Anterior cingulate cortex (tissue), 58 donors: ENCODE results near the gene DDX21.
"Not testable (repeated sequence)": the region's sequence is repeated elsewhere in the genome, so short reads cannot be mapped to it uniquely, and the experiment has no call there.

Source experiments
- DNase-seq, 58 donors: peaks; one replicate each; lab custom pipeline; 2025; lab: John Stamatoyannopoulos, UW

The DDX21 gene

DNA sequence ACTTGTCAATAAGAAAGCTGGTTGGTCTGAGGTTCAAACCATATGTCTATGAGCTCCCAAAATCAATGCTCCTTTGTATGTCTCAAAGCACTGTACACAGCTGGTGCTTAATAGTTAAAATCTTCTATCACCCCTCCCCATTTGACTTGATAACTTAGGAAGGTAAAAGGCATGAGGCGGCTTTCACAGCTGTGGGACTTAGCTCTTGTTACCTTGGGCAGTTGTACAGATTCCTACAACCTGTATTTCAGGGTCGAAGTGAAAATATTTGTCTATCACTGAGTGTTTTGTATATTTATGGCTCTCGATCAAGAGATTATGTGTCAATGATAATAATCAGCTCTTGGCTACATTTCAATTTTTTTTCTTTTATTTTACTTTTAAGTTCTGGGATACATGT, 31.6 kb downstream of the DDX21 start:
- no peak for DNase-seq

GRCh38 chr10:68988530-68989316, 32.8 kb downstream of the DDX21 start, which contains the start of gene KIFBP:
TSS of gene KIFBP (plus strand) at chr10:68988803. CDS start at chr10:68988833, 30 bp downstream.
- peak; percentile 48 to 98 (median 94) for DNase-seq

GRCh38 chr10:68989317-68989990, 33.5 kb downstream of the DDX21 start:
- peak in 6 of 58 donors; percentile 9 to 53 (median 28) for DNase-seq

DNA sequence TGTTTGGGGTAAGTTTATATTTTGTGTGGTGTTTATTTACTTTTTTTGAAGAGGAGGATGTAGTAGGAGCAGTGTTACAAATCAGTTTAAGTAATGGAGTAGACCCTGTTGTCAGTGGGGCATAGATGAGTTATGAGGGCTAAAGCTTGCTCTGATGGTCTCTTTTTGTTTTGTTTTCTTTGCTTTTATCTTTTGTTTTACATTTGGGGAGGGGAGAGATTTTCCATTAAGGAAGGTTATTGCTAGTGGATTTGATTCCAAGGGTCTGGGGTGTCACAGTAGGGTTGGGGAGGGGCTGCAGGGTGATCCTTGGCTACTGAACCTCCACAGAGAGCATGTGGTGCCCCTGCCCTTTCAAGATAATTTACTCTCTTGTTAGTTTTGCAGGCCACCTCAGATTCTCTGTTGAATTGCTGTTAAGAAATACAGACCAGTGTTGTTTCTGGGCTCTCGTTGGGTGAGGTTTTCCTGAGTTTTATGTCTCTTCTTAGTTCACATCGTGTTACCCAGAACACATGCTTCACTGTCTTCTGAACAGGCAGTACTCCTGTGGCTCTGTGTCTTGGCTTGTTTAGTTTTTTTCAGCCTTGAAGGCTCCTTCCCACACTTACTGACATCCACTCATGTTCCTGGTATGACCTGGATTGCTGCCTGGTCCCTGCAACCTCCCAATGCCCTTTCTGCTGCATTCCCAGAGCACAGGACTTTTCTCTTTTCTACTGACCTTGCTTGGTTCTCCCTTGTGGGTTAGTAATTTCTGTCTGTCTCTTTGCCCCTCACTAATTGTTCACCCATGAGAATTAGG, 36.9 kb downstream of the DDX21 start:
- DNase-seq: peak in 4 of 58 donors; percentile 1 to 26 (median 14)

GRCh38 chr10:68997211-68997610, 41.2 kb downstream of the DDX21 start:
- no peak for DNase-seq

DNA sequence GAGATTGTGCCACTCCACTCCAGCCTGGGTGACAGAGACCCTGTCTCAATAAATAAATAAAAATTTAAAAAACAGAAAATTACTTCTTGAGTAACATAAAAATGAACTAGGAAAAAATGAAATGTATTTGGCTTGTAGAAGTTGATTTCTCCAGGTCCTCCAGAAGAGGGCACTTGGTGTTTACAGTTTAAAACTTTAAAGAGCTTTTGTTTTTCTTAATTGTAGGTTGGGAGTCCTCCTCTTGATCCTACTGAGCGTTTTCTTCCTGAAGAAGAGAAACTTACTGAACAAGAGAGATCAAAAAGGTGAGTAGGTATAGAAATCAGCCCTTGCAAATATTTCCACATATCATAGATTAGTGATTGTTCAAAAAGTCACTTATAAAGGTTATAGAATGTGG, 48.9 kb downstream of the DDX21 start:
- DNase-seq: peak in 1 of 58 donors; percentile 4

- DNase-seq: no peak
Observed at GRCh38 chr10:69005704-69006485, 49.9 kb downstream of the DDX21 start.

DNA sequence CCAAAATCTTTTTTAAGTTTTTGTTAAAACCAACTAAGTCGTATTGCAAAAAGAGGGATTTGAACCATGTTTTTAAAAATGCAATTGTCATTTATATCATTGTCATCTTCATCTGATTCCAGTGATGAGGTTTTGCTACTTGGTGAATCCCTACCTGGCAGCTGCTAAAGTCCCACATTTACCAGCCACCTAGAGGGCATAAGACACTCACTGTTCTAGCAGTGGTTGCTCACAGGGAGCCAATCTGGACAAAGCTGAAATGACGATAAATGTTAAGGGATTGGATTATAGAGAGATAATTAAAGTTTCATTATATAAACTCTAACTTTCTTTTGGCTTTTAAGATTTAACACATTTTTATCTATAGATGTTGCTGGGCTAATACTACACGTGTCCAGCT, 51.3 kb downstream of the DDX21 start:
- DNase-seq: no peak

DNA sequence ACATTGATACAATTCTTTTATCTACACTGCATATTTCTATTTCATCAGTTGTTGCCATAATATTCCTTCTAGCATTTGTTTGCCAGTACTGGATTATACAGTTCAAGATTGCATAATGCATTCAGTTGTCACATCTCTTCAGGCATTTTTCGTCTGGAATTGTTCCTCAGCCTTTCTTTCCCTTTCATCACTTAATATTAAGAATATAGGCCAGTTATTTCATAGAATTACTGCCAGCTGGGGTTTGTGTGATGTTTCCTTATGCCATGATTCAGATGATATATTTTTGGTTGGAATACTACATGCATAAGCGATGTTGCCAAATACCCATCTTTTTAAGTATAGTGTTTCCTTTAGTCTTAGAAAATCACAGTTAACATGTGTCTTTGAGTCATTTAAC, 53.4 kb downstream of the DDX21 start:
- no peak for DNase-seq

DNA sequence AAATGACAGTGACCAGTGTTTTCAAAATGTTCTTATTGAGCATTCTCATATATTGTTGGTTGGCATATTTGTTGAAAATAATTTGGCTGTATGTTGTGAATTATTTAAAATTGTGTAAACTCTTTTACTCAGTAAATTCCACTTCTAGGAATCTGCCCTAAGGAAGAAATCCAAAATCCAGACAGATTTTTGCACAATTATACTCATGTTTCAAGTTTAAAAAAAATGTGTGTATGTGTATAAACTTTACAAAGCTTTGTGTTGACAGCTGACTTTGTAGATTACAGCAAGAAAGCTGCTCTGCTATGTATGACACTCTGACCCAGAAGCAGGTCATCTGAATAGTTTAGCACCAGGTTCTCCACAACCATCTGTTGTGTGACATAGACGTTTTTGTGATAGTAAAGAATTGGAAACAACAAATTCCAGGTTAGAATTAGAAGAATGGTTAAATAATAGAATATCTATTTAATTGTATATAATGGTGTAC, 54.2 kb downstream of the DDX21 start:
- DNase-seq: no peak

GRCh38 chr10:69012778-69013177, 56.8 kb downstream of the DDX21 start:
- not testable (repeated sequence) for DNase-seq

DNA sequence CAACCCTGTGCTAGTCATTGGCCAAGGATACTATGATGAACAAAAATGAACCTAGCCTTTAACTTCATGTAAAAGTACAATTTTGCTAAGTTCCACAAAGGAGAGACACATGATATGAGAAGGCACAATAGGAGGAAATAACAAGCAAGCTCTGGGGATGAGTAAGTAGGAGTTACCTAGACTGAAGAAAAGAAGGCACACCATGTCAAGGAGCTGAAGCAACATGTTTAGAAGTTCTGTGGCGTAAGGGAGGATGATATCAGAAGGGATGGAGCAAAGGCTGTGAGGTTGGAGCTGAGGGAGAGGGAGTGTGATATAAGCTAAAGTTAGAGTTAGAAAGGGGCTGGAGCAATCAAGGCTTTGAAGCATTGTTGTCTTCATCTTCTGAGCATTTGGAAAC, 58.2 kb downstream of the DDX21 start:
- no peak for DNase-seq

DNA sequence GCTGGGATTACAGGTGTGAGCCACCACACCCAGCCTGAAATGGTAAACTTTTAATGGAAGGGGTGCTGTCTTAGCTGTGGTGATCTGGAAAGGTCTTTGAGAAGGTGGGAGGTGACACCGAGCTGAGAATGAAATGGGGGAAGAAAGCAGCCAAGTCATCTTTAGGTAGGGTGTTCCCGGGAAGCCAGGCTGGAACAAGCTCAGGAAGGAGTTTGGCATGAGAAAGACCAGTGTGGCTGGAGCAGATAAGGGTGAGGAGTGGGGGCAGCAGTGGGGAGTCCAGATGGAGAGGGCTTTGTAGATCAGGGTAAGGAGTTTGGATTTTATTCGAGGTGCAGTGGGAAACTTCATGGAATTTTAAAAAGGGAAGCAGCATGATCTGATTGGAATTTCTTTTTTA, 62.6 kb downstream of the DDX21 start:
- DNase-seq: no peak

- no peak for DNase-seq
Observed at GRCh38 chr10:69022611-69023010, 66.6 kb downstream of the DDX21 start.

DNA sequence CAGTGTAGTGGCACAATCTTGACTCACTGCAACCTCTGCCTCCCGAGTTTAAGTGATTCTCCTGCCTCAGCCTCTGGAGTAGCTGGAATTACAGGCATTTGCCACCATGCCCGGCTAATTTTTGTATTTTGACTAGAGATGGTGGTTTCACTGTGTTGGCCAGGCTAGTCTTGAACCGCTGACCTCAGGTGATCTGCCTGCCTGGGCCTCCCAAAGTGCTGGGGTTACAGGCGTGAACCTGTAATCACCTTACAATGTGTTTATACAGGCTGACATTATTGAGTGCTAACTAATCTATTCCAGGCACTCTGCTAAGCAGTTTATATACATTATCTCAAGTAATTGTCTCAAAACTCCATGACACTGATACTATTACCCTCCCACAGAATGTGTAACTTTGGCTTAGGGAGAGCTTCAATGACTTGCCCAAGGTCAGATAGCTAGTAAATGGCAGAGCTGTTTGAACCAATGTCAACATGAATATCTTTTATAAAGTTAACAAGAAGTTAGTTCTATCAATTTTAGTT, 69.5 kb downstream of the DDX21 start:
- DNase-seq: no peak

DNA sequence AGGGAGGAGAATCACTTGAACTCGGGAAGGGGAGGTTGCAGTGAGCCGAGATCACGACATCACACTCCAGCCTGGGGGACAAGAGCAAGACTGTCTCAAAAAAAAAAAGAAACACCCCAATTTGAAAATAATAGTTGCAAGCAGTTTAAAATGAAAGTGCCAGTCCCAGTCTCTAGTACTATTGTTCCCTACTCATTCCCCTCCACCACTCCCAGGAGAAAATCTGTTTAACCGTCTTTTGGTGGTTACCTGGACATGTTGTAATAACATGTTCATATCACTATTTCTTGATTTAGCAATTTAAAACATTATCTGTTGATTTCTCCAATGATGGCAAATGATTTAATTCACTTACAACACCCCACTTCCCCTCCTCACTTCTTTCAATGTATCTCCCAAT, 77.3 kb downstream of the DDX21 start:
- no peak for DNase-seq
